Neural progenitor cell (in vitro differentiated cells): ENCODE data around the gene PRICKLE2. TPM values are rescaled to one million over a fixed set of nuclear protein-coding genes. Genes with fewer than 3 reads are reported as not detected.

Experiments
- DNase-seq: peaks from one replicate; pipeline ENCODE4 v3.0.0-alpha.2; 2016; ENCODE audit warnings: low spot score
- H2AFZ ChIP-seq: fragments of 200-600 bp; sonication (generic); replicated peaks from 2 replicates; pipeline ENCODE4 v1.6.1; 2016; ENCODE audit warnings: antibody characterized with exemption
- H3F3A ChIP-seq: fragments of 200-600 bp; sonication (generic); 2 replicates; pipeline ENCODE4 v1.6.1; 2016; ENCODE audit warnings: antibody characterized with exemption, low read depth
- H3K27ac ChIP-seq: fragments of 200-600 bp; sonication (generic); 2 replicates; pipeline ENCODE4 v1.5.1; 2016; ENCODE audit warnings: mild to moderate bottlenecking
- H3K27me3 ChIP-seq: fragments of 200-600 bp; sonication (generic); 2 replicates; pipeline ENCODE4 v1.6.1; 2016; ENCODE audit warnings: mild to moderate bottlenecking, moderate library complexity
- H3K36me3 ChIP-seq: fragments of 200-600 bp; sonication (generic); 2 replicates; pipeline ENCODE4 v1.5.1; 2016
- H3K4me1 ChIP-seq: fragments of 200-600 bp; sonication (generic); 2 replicates; pipeline ENCODE4 v1.6.1; 2016; ENCODE audit warnings: mixed run types
- H3K4me2 ChIP-seq: fragments of 200-600 bp; sonication (generic); 2 replicates; pipeline ENCODE4 v1.6.1; 2016
- H3K4me3 ChIP-seq: fragments of 200-600 bp; sonication (generic); 2 replicates; pipeline ENCODE4 v1.5.1; 2016
- H3K79me2 ChIP-seq: fragments of 200-600 bp; sonication (generic); 2 replicates; pipeline ENCODE4 v1.6.1; 2016; ENCODE audit warnings: low read depth
- H3K9ac ChIP-seq: fragments of 200-600 bp; sonication (generic); 2 replicates; pipeline ENCODE4 v1.6.1; 2016
- H3K9me3 ChIP-seq: fragments of 200-600 bp; sonication (generic); 2 replicates; pipeline ENCODE4 v1.5.1; 2016; ENCODE audit warnings: low read depth
- H4K20me1 ChIP-seq: fragments of 200-600 bp; sonication (generic); 2 replicates; pipeline ENCODE4 v1.6.1; 2016; ENCODE audit warnings: low read depth
- H3K27ac Mint-ChIP-seq: 3 replicates; pipeline ENCODE4 v1.8.0; 2021; ENCODE audit warnings: mixed read lengths
- H3K27me3 Mint-ChIP-seq: 2 replicates; pipeline ENCODE4 v1.8.0; 2022; ENCODE audit warnings: low read depth, mild to moderate bottlenecking, inconsistent platforms, moderate library complexity, mixed read lengths; ENCODE audit not compliant: insufficient read depth
- H3K36me3 Mint-ChIP-seq: 3 replicates; pipeline ENCODE4 v1.8.0; 2021; ENCODE audit warnings: mixed read lengths
- H3K4me1 Mint-ChIP-seq: 3 replicates; pipeline ENCODE4 v1.8.0; 2021; ENCODE audit warnings: mixed read lengths
- H3K4me3 Mint-ChIP-seq: 3 replicates; pipeline ENCODE4 v1.8.0; 2021; ENCODE audit warnings: mild to moderate bottlenecking, moderate library complexity, mixed read lengths
- H3K9me3 Mint-ChIP-seq: 3 replicates; pipeline ENCODE4 v1.8.0; 2020; ENCODE audit warnings: mixed read lengths
- CTCF ChIP-seq: fragments of 200-600 bp; sonication (generic); IDR thresholded peaks from 2 replicates; pipeline ENCODE4 v1.5.1; 2017; ENCODE audit warnings: antibody characterized with exemption, mild to moderate bottlenecking
- EZH2 ChIP-seq: fragments of 200-600 bp; sonication (generic); IDR thresholded peaks from 2 replicates; pipeline ENCODE4 v1.6.1; 2017; ENCODE audit warnings: antibody characterized with exemption, mild to moderate bottlenecking, moderate library complexity
- EZH2phosphoT487 ChIP-seq: fragments of 200-600 bp; sonication (generic); IDR thresholded peaks from 2 replicates; pipeline ENCODE4 v1.6.1; 2017; ENCODE audit warnings: antibody characterized with exemption
- total RNA-seq: library from RNA; depleted of rRNA; stranded (reverse); fragments of >200 nt; gene quantifications from 2 replicates; pipeline ENCODE4 v1.2.3, GENCODE V29; 2015; ENCODE audit warnings: low replicate concordance

Gene PRICKLE2
- total RNA-seq, 1 donor from 2014 or later, result 11.5 TPM

GRCh38 chr3:64196236-64196929, 28.9 kb downstream of the PRICKLE2 start:
- no peak overlapping the region for H2AFZ ChIP-seq
- H3K27me3 ChIP-seq, result no peaks in the 10 kb centered on the region
- peaks cover 15% of the 10 kb centered on the region for H3K36me3 Mint-ChIP-seq
- no peaks in the 10 kb centered on the region for H3K4me1 ChIP-seq
- peaks cover 6% of the 10 kb centered on the region for H3K27me3 Mint-ChIP-seq
- H3K79me2 ChIP-seq, result no peaks in the 10 kb centered on the region
- H3K4me1 Mint-ChIP-seq, result peaks cover 3% of the 10 kb centered on the region
- H3K27ac Mint-ChIP-seq, result no peak overlapping the region
- no peaks in the 10 kb centered on the region for H4K20me1 ChIP-seq
- no peak overlapping the region for H3K4me3 Mint-ChIP-seq
- H3F3A ChIP-seq, result no peaks in the 10 kb centered on the region
- H3K9me3 ChIP-seq, result no peaks in the 10 kb centered on the region
- peaks cover 17% of the 10 kb centered on the region for H3K9me3 Mint-ChIP-seq
- H3K9ac ChIP-seq, result no peak overlapping the region
- no peak overlapping the region for H3K4me2 ChIP-seq
- no peaks in the 10 kb centered on the region for H3K36me3 ChIP-seq
- H3K4me3 ChIP-seq, result no peak overlapping the region
- peak overlapping the region; percentile 9 for H3K27ac ChIP-seq
- TF ChIP-seq EZH2 (no peak), CTCF (no peak), EZH2phosphoT487 (no peak)
- DNase-seq, result no peak

- H3K4me3 Mint-ChIP-seq, result no peak overlapping the region
- no peaks in the 10 kb centered on the region for H3K36me3 ChIP-seq
- H3K79me2 ChIP-seq, result no peaks in the 10 kb centered on the region
- no peak overlapping the region for H3K4me3 ChIP-seq
- no peaks in the 10 kb centered on the region for H3K4me1 ChIP-seq
- H3K27me3 Mint-ChIP-seq, result peaks cover 6% of the 10 kb centered on the region
- no peak for DNase-seq
- no peak overlapping the region for H3K27ac Mint-ChIP-seq
- no peaks in the 10 kb centered on the region for H4K20me1 ChIP-seq
- no peak overlapping the region for H3K27ac ChIP-seq
- TF ChIP-seq CTCF (no peak), EZH2 (no peak), EZH2phosphoT487 (no peak)
- peaks cover 3% of the 10 kb centered on the region for H3K4me1 Mint-ChIP-seq
- peaks cover 15% of the 10 kb centered on the region for H3K36me3 Mint-ChIP-seq
- H3K9me3 Mint-ChIP-seq, result peaks cover 15% of the 10 kb centered on the region
- H3K9me3 ChIP-seq, result no peaks in the 10 kb centered on the region
- H3K27me3 ChIP-seq, result no peaks in the 10 kb centered on the region
- no peak overlapping the region for H3K9ac ChIP-seq
- H2AFZ ChIP-seq, result no peak overlapping the region
- no peaks in the 10 kb centered on the region for H3F3A ChIP-seq
- H3K4me2 ChIP-seq, result no peak overlapping the region
These were observed 29.5 kb downstream of the PRICKLE2 start for GRCh38 chr3:64195789-64196188.

- peaks cover 37% of the 10 kb centered on the region for H3K4me1 Mint-ChIP-seq
- no peak for DNase-seq
- Histone ChIP-seq H3K27ac (no peak overlapping the region), H3F3A (no peaks in the 10 kb centered on the region), H3K4me1 (peaks cover 10% of the 10 kb centered on the region), H2AFZ (no peak overlapping the region), H3K4me3 (no peak overlapping the region), H3K79me2 (no peaks in the 10 kb centered on the region), H4K20me1 (no peaks in the 10 kb centered on the region), H3K9me3 (no peaks in the 10 kb centered on the region), H3K9ac (no peak overlapping the region), H3K27me3 (no peaks in the 10 kb centered on the region), H3K36me3 (no peaks in the 10 kb centered on the region), H3K4me2 (no peak overlapping the region)
- no peak overlapping the region for H3K27ac Mint-ChIP-seq
- peaks cover 12% of the 10 kb centered on the region for H3K9me3 Mint-ChIP-seq
- peaks cover 6% of the 10 kb centered on the region for H3K27me3 Mint-ChIP-seq
- H3K36me3 Mint-ChIP-seq, result peaks cover 9% of the 10 kb centered on the region
- no peak overlapping the region for H3K4me3 Mint-ChIP-seq
- no peak for TF ChIP-seq EZH2phosphoT487
- no peak for TF ChIP-seq EZH2
- TF ChIP-seq CTCF, result no peak
These were observed 33.4 kb downstream of the PRICKLE2 start for GRCh38 chr3:64191822-64192221.
